ENCODE results near the gene TMIE. TPM values are rescaled to one million over a fixed set of nuclear protein-coding genes. Genes with fewer than 3 reads are reported as not detected.
"Not testable (repeated sequence)": the region's sequence is repeated elsewhere in the genome, so short reads cannot be mapped to it uniquely, and the experiment has no call there.

TMIE gene
- total RNA-seq, 5 donors from 2014 or later (not counting 1 experiment from before 2014, with no cell fraction given) = 2.0 to 5.3 (median 3.0) TPM

DNA sequence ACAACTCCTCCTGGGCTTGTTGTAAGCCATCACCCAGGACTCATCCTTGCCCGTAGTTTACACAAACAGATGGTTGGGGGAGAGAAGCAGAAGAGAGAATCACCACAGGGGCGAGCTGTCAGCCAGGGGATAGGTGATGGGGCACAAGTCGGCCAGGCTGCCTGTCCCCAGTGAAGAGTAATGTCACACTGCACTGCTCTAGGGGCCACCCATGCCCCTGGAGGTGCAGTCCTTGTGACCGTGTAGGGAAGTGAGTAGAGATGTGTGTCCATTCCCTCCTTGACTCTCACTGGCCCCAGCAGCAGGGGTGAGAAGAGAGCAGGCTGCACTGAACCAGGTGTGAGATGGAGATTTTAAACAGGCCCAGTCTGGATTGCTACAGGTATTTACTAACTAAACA is 33.6 kb downstream of the TMIE start:
- H3K27ac ChIP-seq (ENCODE audit: low read length) = no peak overlapping the region
- Mint-ChIP-seq H3K36me3 (no peaks in the 10 kb centered on the region), H3K27ac (no peak overlapping the region), H3K27me3 (peaks cover 3 to 11% of the 10 kb centered on the region in 2 donors), H3K4me3 (no peak overlapping the region), H3K9me3 (no peaks in the 10 kb centered on the region), H3K4me1 (no peaks in the 10 kb centered on the region)
- WGBS (ENCODE audit: insufficient coverage) = 76% methylated on average over 3 of the region's 4 CpGs
- DNase-seq (no peak), ATAC-seq (replicated peaks in 1 of 4) (no peak)
- H3K36me3 ChIP-seq (ENCODE audit: control insufficient read depth in 2 of 2, extremely low read depth in 1 of 2, insufficient read depth in 1 of 2, low read length in 1 of 2) = no peaks in the 10 kb centered on the region
- ChIA-PET POLR2A (no interaction called here), CTCF (no interaction called here)
- no peaks in the 10 kb centered on the region for H3K9me3 ChIP-seq
- no peak overlapping the region for H3K4me3 ChIP-seq (ENCODE audit: control insufficient read depth in 1 of 2, extremely low read depth in 1 of 2, low read length in 1 of 2)
- H3K27me3 ChIP-seq (replicated peaks in 1 of 2; ENCODE audit: control insufficient read depth in 2 of 2, extremely low read depth in 1 of 2, insufficient read depth in 2 of 2, low read length in 1 of 2) = peaks cover 0 to 38% of the 10 kb centered on the region in 2 experiments
- H3K4me1 ChIP-seq (ENCODE audit: control insufficient read depth in 1 of 2, extremely low read depth in 1 of 2, insufficient read depth in 2 of 2, low read length in 2 of 2) = no peaks in the 10 kb centered on the region

GRCh38 chr3:46736006-46736872 is 35.0 kb downstream of the TMIE start:
- H3K27ac ChIP-seq (ENCODE audit: low read length) = no peak overlapping the region
- no peak overlapping the region for H3K4me3 ChIP-seq (ENCODE audit: control insufficient read depth in 1 of 2, extremely low read depth in 1 of 2, low read length in 1 of 2)
- Mint-ChIP-seq H3K9me3 (no peaks in the 10 kb centered on the region), H3K4me1 (no peaks in the 10 kb centered on the region), H3K27me3 (peaks cover 3 to 11% of the 10 kb centered on the region in 2 donors), H3K36me3 (no peaks in the 10 kb centered on the region), H3K27ac (no peak overlapping the region), H3K4me3 (no peak overlapping the region)
- 91% methylated on average over 11 of the region's 20 CpGs for WGBS (ENCODE audit: insufficient coverage)
- ChIA-PET POLR2A (no interaction called here), CTCF (no interaction called here)
- H3K4me1 ChIP-seq (ENCODE audit: control insufficient read depth in 1 of 2, extremely low read depth in 1 of 2, insufficient read depth in 2 of 2, low read length in 2 of 2) = no peaks in the 10 kb centered on the region
- H3K36me3 ChIP-seq (ENCODE audit: control insufficient read depth in 2 of 2, extremely low read depth in 1 of 2, insufficient read depth in 1 of 2, low read length in 1 of 2) = no peaks in the 10 kb centered on the region
- ATAC-seq (replicated peaks in 1 of 4) (no peak), DNase-seq (no peak)
- no peaks in the 10 kb centered on the region for H3K9me3 ChIP-seq
- H3K27me3 ChIP-seq (replicated peaks in 1 of 2; ENCODE audit: control insufficient read depth in 2 of 2, extremely low read depth in 1 of 2, insufficient read depth in 2 of 2, low read length in 1 of 2) = peaks cover 0 to 38% of the 10 kb centered on the region in 2 experiments

- CTCF ChIA-PET = no interaction called here
- Mint-ChIP-seq H3K36me3 (no peaks in the 10 kb centered on the region), H3K27me3 (peaks cover 3 to 11% of the 10 kb centered on the region in 2 donors), H3K4me3 (no peak overlapping the region), H3K4me1 (no peaks in the 10 kb centered on the region), H3K9me3 (no peaks in the 10 kb centered on the region), H3K27ac (no peak overlapping the region)
- Histone ChIP-seq H3K9me3 (no peaks in the 10 kb centered on the region), H3K36me3 (ENCODE audit: control insufficient read depth in 2 of 2, extremely low read depth in 1 of 2, insufficient read depth in 1 of 2, low read length in 1 of 2) (no peaks in the 10 kb centered on the region), H3K4me1 (ENCODE audit: control insufficient read depth in 1 of 2, extremely low read depth in 1 of 2, insufficient read depth in 2 of 2, low read length in 2 of 2) (no peaks in the 10 kb centered on the region), H3K4me3 (ENCODE audit: control insufficient read depth in 1 of 2, extremely low read depth in 1 of 2, low read length in 1 of 2) (no peak overlapping the region), H3K27ac (ENCODE audit: low read length) (no peak overlapping the region), H3K27me3 (replicated peaks in 1 of 2; ENCODE audit: control insufficient read depth in 2 of 2, extremely low read depth in 1 of 2, insufficient read depth in 2 of 2, low read length in 1 of 2) (peaks cover 0 to 38% of the 10 kb centered on the region in 2 experiments)
- no CpG with 5 or more reads among the region's 4 CpGs for WGBS (ENCODE audit: insufficient coverage)
- DNase-seq (no peak), ATAC-seq (replicated peaks in 1 of 4) (no peak)
- POLR2A ChIA-PET = interaction anchor here in 1 of 2 donors (0.6 kb wide), 2 partner anchors 17 to 627 kb away, joined by 4 read pairs; no protein-coding TSS in a partner anchor
Observed at GRCh38 chr3:46737329-46737731, 36.1 kb downstream of the TMIE start.

- H3K4me3 Mint-ChIP-seq; H3K36me3 ChIP-seq (ENCODE audit: control insufficient read depth in 2 of 2, extremely low read depth in 1 of 2, insufficient read depth in 1 of 2, low read length in 1 of 2); DNase-seq; H3K9me3 Mint-ChIP-seq; H3K36me3 Mint-ChIP-seq; H3K27ac Mint-ChIP-seq; H3K4me1 ChIP-seq (ENCODE audit: control insufficient read depth in 1 of 2, extremely low read depth in 1 of 2, insufficient read depth in 2 of 2, low read length in 2 of 2); H3K4me3 ChIP-seq (ENCODE audit: control insufficient read depth in 1 of 2, extremely low read depth in 1 of 2, low read length in 1 of 2); H3K9me3 ChIP-seq; H3K27ac ChIP-seq (ENCODE audit: low read length); ATAC-seq (replicated peaks in 1 of 4); H3K4me1 Mint-ChIP-seq; POLR2A ChIA-PET: not testable (repeated sequence)
- CTCF ChIA-PET = interaction anchor here in 1 of 2 donors (0.6 kb wide), 1 partner anchor 288 kb away, joined by 3 read pairs; no protein-coding TSS in a partner anchor
- peaks cover 3 to 11% of the 10 kb centered on the region in 2 donors for H3K27me3 Mint-ChIP-seq
- peaks cover 0 to 30% of the 10 kb centered on the region in 2 experiments for H3K27me3 ChIP-seq (replicated peaks in 1 of 2; ENCODE audit: control insufficient read depth in 2 of 2, extremely low read depth in 1 of 2, insufficient read depth in 2 of 2, low read length in 1 of 2)
- WGBS (ENCODE audit: insufficient coverage) = 100% methylated on average over 1 of the region's 3 CpGs
Observed at GRCh38 chr3:46739565-46739964, 38.4 kb downstream of the TMIE start.

- Histone ChIP-seq H3K36me3 (ENCODE audit: control insufficient read depth in 2 of 2, extremely low read depth in 1 of 2, insufficient read depth in 1 of 2, low read length in 1 of 2) (no peaks in the 10 kb centered on the region), H3K4me1 (ENCODE audit: control insufficient read depth in 1 of 2, extremely low read depth in 1 of 2, insufficient read depth in 2 of 2, low read length in 2 of 2) (no peaks in the 10 kb centered on the region), H3K27me3 (replicated peaks in 1 of 2; ENCODE audit: control insufficient read depth in 2 of 2, extremely low read depth in 1 of 2, insufficient read depth in 2 of 2, low read length in 1 of 2) (peaks cover 0 to 15% of the 10 kb centered on the region in 2 experiments), H3K4me3 (ENCODE audit: control insufficient read depth in 1 of 2, extremely low read depth in 1 of 2, low read length in 1 of 2) (no peak overlapping the region), H3K27ac (ENCODE audit: low read length) (no peak overlapping the region), H3K9me3 (no peaks in the 10 kb centered on the region)
- 78% methylated on average over 11 of the region's 12 CpGs for WGBS (ENCODE audit: insufficient coverage)
- H3K4me3 Mint-ChIP-seq = no peak overlapping the region
- DNase-seq (no peak), ATAC-seq (replicated peaks in 1 of 4) (no peak)
- no peaks in the 10 kb centered on the region for H3K4me1 Mint-ChIP-seq
- no peak overlapping the region for H3K27ac Mint-ChIP-seq
- peaks cover 0 to 2% of the 10 kb centered on the region in 2 donors for H3K27me3 Mint-ChIP-seq
- H3K9me3 Mint-ChIP-seq = no peaks in the 10 kb centered on the region
- H3K36me3 Mint-ChIP-seq = no peaks in the 10 kb centered on the region
- CTCF ChIA-PET = no interaction called here
- POLR2A ChIA-PET = no interaction called here
Observed at GRCh38 chr3:46742992-46743585, 41.9 kb downstream of the TMIE start.

- DNase-seq (no peak), ATAC-seq (replicated peaks in 1 of 4) (no peak)
- H3K36me3 ChIP-seq (ENCODE audit: control insufficient read depth in 2 of 2, extremely low read depth in 1 of 2, insufficient read depth in 1 of 2, low read length in 1 of 2) = no peaks in the 10 kb centered on the region
- no peak overlapping the region for H3K4me3 Mint-ChIP-seq
- no peaks in the 10 kb centered on the region for H3K4me1 ChIP-seq (ENCODE audit: control insufficient read depth in 1 of 2, extremely low read depth in 1 of 2, insufficient read depth in 2 of 2, low read length in 2 of 2)
- peaks cover 0 to 12% of the 10 kb centered on the region in 2 experiments for H3K27me3 ChIP-seq (replicated peaks in 1 of 2; ENCODE audit: control insufficient read depth in 2 of 2, extremely low read depth in 1 of 2, insufficient read depth in 2 of 2, low read length in 1 of 2)
- H3K4me1 Mint-ChIP-seq = no peaks in the 10 kb centered on the region
- H3K27ac Mint-ChIP-seq = no peak overlapping the region
- no peak overlapping the region for H3K4me3 ChIP-seq (ENCODE audit: control insufficient read depth in 1 of 2, extremely low read depth in 1 of 2, low read length in 1 of 2)
- CTCF ChIA-PET = interaction anchor here in 1 of 2 donors (0.6 kb wide), 1 partner anchor 51 kb away, joined by 3 read pairs; no protein-coding TSS in a partner anchor
- peaks cover 0 to 4% of the 10 kb centered on the region in 2 donors for H3K27me3 Mint-ChIP-seq
- POLR2A ChIA-PET = no interaction called here
- no peak overlapping the region for H3K27ac ChIP-seq (ENCODE audit: low read length)
- no peaks in the 10 kb centered on the region for H3K9me3 ChIP-seq
- no peaks in the 10 kb centered on the region for H3K36me3 Mint-ChIP-seq
- H3K9me3 Mint-ChIP-seq = no peaks in the 10 kb centered on the region
Observed at GRCh38 chr3:46746711-46747110, 45.5 kb downstream of the TMIE start.

Measured in T-cell (primary cell).